ENCODE data around the gene AAK1.
"Not testable (repeated sequence)": the region's sequence is repeated elsewhere in the genome, so short reads cannot be mapped to it uniquely, and the experiment has no call there.

AAK1 gene

GRCh38 chr2:69667805-69668382, 24.4 kb upstream of the AAK1 start:
- Histone ChIP-seq H3K4me3 (ENCODE audit: low read depth in 1 of 2, low read length in 2 of 2) (no peak overlapping the region), H3K79me2 (ENCODE audit: insufficient read depth, low read length) (no peaks in the 10 kb centered on the region), H3K27me3 (ENCODE audit: insufficient read depth, low read length, poor library complexity) (no peaks in the 10 kb centered on the region), H3K4me2 (ENCODE audit: insufficient read depth, low read length) (no peak overlapping the region), H4K20me1 (ENCODE audit: insufficient read depth, low read length) (no peaks in the 10 kb centered on the region), H3K4me1 (ENCODE audit: insufficient read depth, low read length) (no peaks in the 10 kb centered on the region), H3K9me3 (ENCODE audit: insufficient read depth, low read length, severe bottlenecking) (peaks cover 3% of the 10 kb centered on the region), H3K9ac (ENCODE audit: low read depth, low read length) (no peak overlapping the region), H3K27ac (ENCODE audit: low read length) (no peak overlapping the region), H3K36me3 (ENCODE audit: insufficient read depth, low read length) (no peaks in the 10 kb centered on the region), H2AFZ (ENCODE audit: low read depth, low read length) (no peak overlapping the region)
- no peak for DNase-seq
- no peak for TF ChIP-seq CTCF (IDR thresholded peaks at IDR 0.05; ENCODE audit: borderline replicate concordance, extremely low read depth, low read length, poor library complexity, severe bottlenecking)
- TF ChIP-seq EZH2 (IDR thresholded peaks at IDR 0.05; ENCODE audit: borderline replicate concordance, low read depth, low read length, severe bottlenecking) = no peak
- ATAC-seq (ENCODE audit: insufficient read depth, low read depth) = no peak

- no peak for DNase-seq
- no peak overlapping the region for H3K9ac ChIP-seq (ENCODE audit: low read depth, low read length)
- H3K4me2 ChIP-seq (ENCODE audit: insufficient read depth, low read length) = no peak overlapping the region
- no peak overlapping the region for H3K4me3 ChIP-seq (ENCODE audit: low read depth in 1 of 2, low read length in 2 of 2)
- H4K20me1 ChIP-seq (ENCODE audit: insufficient read depth, low read length) = no peaks in the 10 kb centered on the region
- H3K79me2 ChIP-seq (ENCODE audit: insufficient read depth, low read length) = no peaks in the 10 kb centered on the region
- H2AFZ ChIP-seq (ENCODE audit: low read depth, low read length) = no peak overlapping the region
- TF ChIP-seq EZH2 (IDR thresholded peaks at IDR 0.05; ENCODE audit: borderline replicate concordance, low read depth, low read length, severe bottlenecking) (no peak), CTCF (IDR thresholded peaks at IDR 0.05; ENCODE audit: borderline replicate concordance, extremely low read depth, low read length, poor library complexity, severe bottlenecking) (no peak)
- no peaks in the 10 kb centered on the region for H3K36me3 ChIP-seq (ENCODE audit: insufficient read depth, low read length)
- no peak overlapping the region for H3K27ac ChIP-seq (ENCODE audit: low read length)
- ATAC-seq (ENCODE audit: insufficient read depth, low read depth) = no peak
- H3K4me1 ChIP-seq (ENCODE audit: insufficient read depth, low read length) = no peaks in the 10 kb centered on the region
- H3K9me3 ChIP-seq (ENCODE audit: insufficient read depth, low read length, severe bottlenecking) = no peaks in the 10 kb centered on the region
- H3K27me3 ChIP-seq (ENCODE audit: insufficient read depth, low read length, poor library complexity) = no peaks in the 10 kb centered on the region
These were observed 21.6 kb upstream of the AAK1 start for GRCh38 chr2:69665152-69665551.

- H3K36me3 ChIP-seq (ENCODE audit: insufficient read depth, low read length) = no peaks in the 10 kb centered on the region
- H3K4me3 ChIP-seq (ENCODE audit: low read depth in 1 of 2, low read length in 2 of 2) = no peak overlapping the region
- H3K27me3 ChIP-seq (ENCODE audit: insufficient read depth, low read length, poor library complexity) = no peaks in the 10 kb centered on the region
- no peaks in the 10 kb centered on the region for H3K9me3 ChIP-seq (ENCODE audit: insufficient read depth, low read length, severe bottlenecking)
- no peaks in the 10 kb centered on the region for H4K20me1 ChIP-seq (ENCODE audit: insufficient read depth, low read length)
- no peak for TF ChIP-seq CTCF (IDR thresholded peaks at IDR 0.05; ENCODE audit: borderline replicate concordance, extremely low read depth, low read length, poor library complexity, severe bottlenecking)
- TF ChIP-seq EZH2 (IDR thresholded peaks at IDR 0.05; ENCODE audit: borderline replicate concordance, low read depth, low read length, severe bottlenecking) = no peak
- H3K79me2 ChIP-seq (ENCODE audit: insufficient read depth, low read length) = no peaks in the 10 kb centered on the region
- no peak overlapping the region for H2AFZ ChIP-seq (ENCODE audit: low read depth, low read length)
- no peak overlapping the region for H3K27ac ChIP-seq (ENCODE audit: low read length)
- ATAC-seq (ENCODE audit: insufficient read depth, low read depth) = no peak
- no peak overlapping the region for H3K4me2 ChIP-seq (ENCODE audit: insufficient read depth, low read length)
- no peak overlapping the region for H3K9ac ChIP-seq (ENCODE audit: low read depth, low read length)
- H3K4me1 ChIP-seq (ENCODE audit: insufficient read depth, low read length) = peaks cover 6% of the 10 kb centered on the region; the same call in 1 of the 2 replicates
- no peak for DNase-seq
These were observed 20.3 kb upstream of the AAK1 start for GRCh38 chr2:69663860-69664259.

- not testable (repeated sequence) for H3K9me3 ChIP-seq (ENCODE audit: insufficient read depth, low read length, severe bottlenecking); H3K4me3 ChIP-seq (ENCODE audit: low read depth in 1 of 2, low read length in 2 of 2); H3K27me3 ChIP-seq (ENCODE audit: insufficient read depth, low read length, poor library complexity); H3K9ac ChIP-seq (ENCODE audit: low read depth, low read length); H2AFZ ChIP-seq (ENCODE audit: low read depth, low read length); H3K4me2 ChIP-seq (ENCODE audit: insufficient read depth, low read length); H3K36me3 ChIP-seq (ENCODE audit: insufficient read depth, low read length); H3K27ac ChIP-seq (ENCODE audit: low read length); ATAC-seq (ENCODE audit: insufficient read depth, low read depth); DNase-seq; H4K20me1 ChIP-seq (ENCODE audit: insufficient read depth, low read length); H3K79me2 ChIP-seq (ENCODE audit: insufficient read depth, low read length); H3K4me1 ChIP-seq (ENCODE audit: insufficient read depth, low read length)
These were observed 19.0 kb upstream of the AAK1 start for GRCh38 chr2:69662547-69662946.
